ENCODE data around the gene P2RY11.

Gene P2RY11

DNA sequence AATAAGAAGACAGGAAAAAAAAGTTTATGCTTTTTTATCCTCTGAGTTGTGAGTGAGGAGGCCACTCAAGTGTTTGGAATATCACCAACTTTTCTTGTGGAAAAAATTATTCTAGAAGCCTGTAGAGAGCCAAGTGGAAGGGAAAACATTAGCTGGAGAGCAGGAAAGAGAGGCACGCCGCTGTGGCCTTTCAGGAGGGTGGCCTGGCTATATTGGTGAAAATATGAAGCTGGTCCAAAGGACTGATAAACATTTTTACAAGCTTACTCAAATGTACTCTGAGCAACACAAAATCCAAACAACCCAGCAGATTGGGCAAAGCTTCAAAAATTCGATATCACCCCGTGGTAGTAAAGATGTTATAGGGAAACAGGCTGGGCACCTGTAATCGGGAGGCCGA lies 10.6 kb downstream of the P2RY11 start:
- peak overlapping the region; percentile 47 for H3K27ac ChIP-seq

GRCh38 chr19:10124429-10124828 lies 12.9 kb downstream of the P2RY11 start:
- H3K27ac ChIP-seq = no peak overlapping the region
- TF ChIP-seq CTCF (conservative IDR thresholded peaks at IDR 0.05) = no peak
- no peak for TF ChIP-seq ZFX (IDR thresholded peaks at IDR 0.05)

More for the DNA sequence above, 10.6 kb downstream of the P2RY11 start:
- TF ChIP-seq CTCF (conservative IDR thresholded peaks at IDR 0.05) = no peak
- no peak for TF ChIP-seq ZFX (IDR thresholded peaks at IDR 0.05)

DNA sequence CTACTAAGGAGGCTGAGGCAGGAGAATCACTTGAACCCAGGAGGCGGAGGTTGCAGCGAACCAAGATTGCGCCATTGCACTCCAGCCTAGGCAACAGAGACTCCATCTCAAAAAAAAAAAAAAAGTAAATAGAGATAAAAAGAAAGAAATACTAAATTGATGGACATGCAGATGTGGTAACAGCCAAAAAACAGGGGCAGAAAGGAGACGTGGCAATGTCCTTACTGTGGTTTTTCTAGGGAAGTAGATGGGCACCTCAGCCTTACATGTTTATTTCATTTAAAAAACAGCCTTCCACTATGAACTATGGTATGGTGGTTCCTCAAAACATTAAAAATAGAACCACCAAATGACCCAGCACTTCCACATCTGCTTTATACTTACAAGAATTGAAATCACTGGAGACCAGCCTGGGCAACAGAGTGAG lies 14.7 kb downstream of the P2RY11 start:
- H3K27ac ChIP-seq = no peak overlapping the region
- TF ChIP-seq ZFX (IDR thresholded peaks at IDR 0.05) (no peak), CTCF (conservative IDR thresholded peaks at IDR 0.05) (no peak)

- TF ChIP-seq CTCF (conservative IDR thresholded peaks at IDR 0.05) (no peak), ZFX (IDR thresholded peaks at IDR 0.05) (no peak)
- no peak overlapping the region for H3K27ac ChIP-seq
Measured at GRCh38 chr19:10132905-10133304, 21.4 kb downstream of the P2RY11 start.

DNA sequence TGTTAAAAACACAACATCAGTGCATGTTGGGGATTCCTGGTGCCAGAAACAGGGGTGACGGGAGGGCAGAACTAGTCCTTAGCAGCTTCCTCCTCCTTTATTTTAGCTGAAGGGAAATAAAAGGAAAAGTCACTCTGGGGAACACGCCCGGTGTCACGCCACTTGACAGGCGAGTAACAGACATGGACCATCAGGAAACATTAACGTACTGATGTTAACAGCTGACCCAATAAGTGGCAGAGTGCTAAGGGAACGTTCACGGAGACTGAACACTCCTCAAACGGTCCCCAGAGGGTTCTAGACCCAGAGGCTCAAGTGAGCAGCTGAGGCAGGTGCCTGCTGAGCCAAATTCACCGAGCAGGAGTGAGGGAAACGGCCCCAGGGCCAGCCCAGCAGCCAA lies 22.1 kb downstream of the P2RY11 start:
- TF ChIP-seq CTCF (conservative IDR thresholded peaks at IDR 0.05) (no peak), ZFX (IDR thresholded peaks at IDR 0.05) (no peak)
- H3K27ac ChIP-seq = no peak overlapping the region

DNA sequence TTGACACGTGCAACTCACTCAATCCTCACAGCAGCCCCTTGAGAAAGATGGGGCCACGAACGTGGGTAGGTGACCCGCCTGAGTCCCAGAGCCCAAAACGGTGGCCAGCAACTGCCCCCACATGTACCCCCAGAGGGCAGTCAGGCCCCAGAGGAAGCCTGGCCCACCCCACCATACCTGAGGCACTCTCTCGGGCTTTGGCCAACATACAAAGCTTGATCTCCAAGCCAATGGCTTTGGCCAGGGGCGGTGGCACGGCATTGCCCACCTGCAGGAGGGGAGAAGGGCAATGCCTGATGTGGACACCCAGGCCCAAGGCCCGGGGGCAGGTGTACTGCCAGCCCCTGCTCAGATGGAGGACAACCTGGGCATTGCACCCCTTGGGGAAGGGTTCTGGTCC lies 22.5 kb downstream of the P2RY11 start:
- H3K27ac ChIP-seq = no peak overlapping the region
- TF ChIP-seq ZFX (IDR thresholded peaks at IDR 0.05) (no peak), CTCF (conservative IDR thresholded peaks at IDR 0.05) (no peak)

DNA sequence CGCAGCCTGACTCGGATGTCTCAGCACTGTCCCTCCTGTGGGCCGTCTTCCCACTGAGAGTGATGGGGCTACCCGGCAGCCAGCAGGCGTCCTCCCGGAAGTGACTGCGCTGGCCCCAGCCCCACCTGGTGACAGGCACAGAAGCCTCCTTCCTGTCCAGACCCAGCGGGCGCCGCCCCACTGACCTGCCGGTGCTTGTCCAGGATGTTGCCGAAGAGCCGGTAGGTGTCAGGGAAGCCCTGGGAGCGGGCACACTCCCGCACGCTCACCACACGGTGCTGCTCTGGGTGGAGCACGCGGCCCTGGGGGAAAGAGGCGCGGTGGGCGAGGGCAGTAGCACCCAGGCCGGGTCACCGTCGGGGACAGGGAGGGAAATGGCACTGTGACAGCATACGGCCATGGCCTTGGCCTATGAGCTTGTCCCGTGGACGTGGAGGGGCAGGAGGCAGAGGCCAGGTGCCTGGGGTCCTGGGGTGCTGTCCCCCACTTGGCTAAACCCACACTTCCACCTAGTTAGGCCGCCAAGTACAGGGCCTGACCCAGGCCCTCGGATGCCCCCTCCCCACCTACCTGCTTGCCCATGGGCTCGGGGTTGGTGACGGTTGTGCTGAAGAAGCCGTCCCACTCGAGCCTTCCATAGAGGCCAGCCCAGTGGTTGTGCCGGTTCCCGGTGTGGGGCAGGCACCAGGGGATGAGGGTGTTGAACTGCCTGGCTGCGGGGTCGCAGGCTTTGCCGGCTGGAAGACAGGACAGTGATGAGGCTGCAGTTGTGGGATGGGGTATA lies 24.2 kb downstream of the P2RY11 start:
- H3K27ac ChIP-seq = no peak overlapping the region
- no peak for TF ChIP-seq CTCF (conservative IDR thresholded peaks at IDR 0.05)
- TF ChIP-seq ZFX (IDR thresholded peaks at IDR 0.05) = no peak

All from C4-2B (cell line).